K562 (cell line): ENCODE data around the gene ADAT1. TPM values are rescaled to one million over a fixed set of nuclear protein-coding genes. Genes with fewer than 3 reads are reported as not detected.

Experiments used
- HNRNPH1 ChIP-seq: fragments of 200-400 bp; formaldehyde crosslinking; optimal IDR thresholded peaks from 2 replicates; pipeline ENCODE3; 2017; ENCODE audit warnings: low read depth, mild to moderate bottlenecking, low read length, moderate library complexity
- JUND ChIP-seq, 2 experiments: IDR thresholded peaks; 2 replicates in 1 of 2; 3 replicates in 1 of 2; pipeline ENCODE4 v1.6.1; 2011; ENCODE audit warnings: borderline replicate concordance in 2 of 2, low read depth in 2 of 2, low read length in 2 of 2, improper control_type of control experiment in 1 of 2, missing biosample characterization in 1 of 2, missing genetic modification characterization in 1 of 2, missing genetic modification reagents in 1 of 2
- LARP7 ChIP-seq: fragments of 450-650 bp; IDR thresholded peaks from 2 replicates; pipeline ENCODE4 v1.6.1; 2016
- MGA ChIP-seq: fragments of 450-650 bp; IDR thresholded peaks from 2 replicates; pipeline ENCODE4 v1.6.1; 2016; ENCODE audit warnings: mild to moderate bottlenecking, moderate library complexity
- RREB1 ChIP-seq: fragments of 250-450 bp; sonication (Bioruptor Pico); IDR thresholded peaks from 2 replicates; pipeline ENCODE4 v1.4.0; 2020
- SLC30A9 ChIP-seq: fragments of 250-450 bp; sonication (Bioruptor Pico); IDR thresholded peaks from 2 replicates; pipeline ENCODE4 v1.8.0; 2022; ENCODE audit warnings: mild to moderate bottlenecking, moderate library complexity
- SMAD1 ChIP-seq: fragments of 150-350 bp; IDR thresholded peaks from 2 replicates; pipeline ENCODE4 v1.6.1; 2014; ENCODE audit warnings: low read length, low read depth; ENCODE audit not compliant: partially characterized antibody
- ZNF146 ChIP-seq: IDR thresholded peaks from one replicate; pipeline ENCODE4 v1.6.1; 2018; ENCODE audit warnings: missing compliant biosample characterization; ENCODE audit not compliant: unreplicated experiment
- ZNF449 ChIP-seq: fragments of 250-450 bp; sonication (Bioruptor Pico); IDR thresholded peaks from 2 replicates; pipeline ENCODE4 v1.8.0; 2022; ENCODE audit warnings: moderate library complexity, mild to moderate bottlenecking, inconsistent platforms
- polyA plus RNA-seq, 8 experiments: library from polyadenylated mRNA; depleted of rRNA in 4 of 8; stranded (reverse) in 5 of 8; unstranded in 3 of 8; fragments of >200 nt; fragmentation: Nextera tagmentation in 2 of 8; fragmentation: Illumina TruSeq in 1 of 8; extraction: Ambion mirVana in 2 of 8; extraction: Trizol in 1 of 8; gene quantifications; 2 replicates each; pipeline versions ENCODE4 v1.2.1 to v1.2.3, GENCODE V29; 2011 to 2014; ENCODE audit warnings: inconsistent platforms in 1 of 8, missing spikeins in 1 of 8
- total RNA-seq, 7 experiments: library from RNA; depleted of rRNA in 6 of 7; stranded (reverse); fragments of >200 nt in 6 of 7; fragmentation: Illumina TruSeq in 2 of 7; extraction: Trizol in 2 of 7; gene quantifications; 2 replicates each; pipeline versions ENCODE4 v1.2.1 to v1.2.3, GENCODE V29; 2011 to 2021; ENCODE audit warnings: low replicate concordance in 1 of 7

The ADAT1 gene
- total and polyA plus RNA-seq, 9 of the 15 experiments (the other 6 are each of a cell fraction or from before 2014, with no cell fraction given): 16.0 to 36.7 (median 28.2) TPM

DNA sequence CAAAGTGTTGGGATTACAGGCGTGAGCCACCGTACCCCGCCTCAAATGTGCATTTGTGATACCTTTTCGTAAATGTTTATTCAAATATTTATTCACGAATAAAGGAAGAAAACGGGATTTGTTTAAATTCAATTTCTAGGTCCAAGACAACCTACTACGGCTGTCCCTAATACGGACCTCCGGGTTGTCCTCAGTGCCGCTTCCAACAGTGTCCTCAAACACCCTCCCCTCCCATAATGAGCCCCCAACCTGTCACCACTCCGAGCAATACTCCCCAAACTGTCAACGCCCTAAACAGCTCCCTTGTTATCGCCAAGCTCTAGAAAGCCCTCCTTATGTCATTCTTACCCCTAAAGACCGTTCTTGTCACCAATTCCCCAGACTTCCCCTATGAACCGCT is 57.4 kb downstream of the ADAT1 start (continued):
- TF ChIP-seq RREB1 (CRISPR knock-in tag) (no peak), SMAD1 (no peak), SLC30A9 (no peak), ZNF146 (CRISPR knock-in tag) (no peak), HNRNPH1 (no peak), JUND (IDR thresholded peaks at IDR 0.05; ENCODE audit: borderline replicate concordance, low read depth, low read length) (0 out of 2 replicates have a peak, but pooled peaks have one; percentile 22), JUND (tag; IDR thresholded peaks at IDR 0.05; ENCODE audit: borderline replicate concordance, low read depth, low read length) (no peak), LARP7 (peak; percentile 34; the same call in 1 of the 2 replicates), MGA (no peak), ZNF449 (CRISPR knock-in tag) (no peak)
